ENCODE measurements around the gene SLCO3A1.

GRCh38 chr15:91844928-91845327 lies 8.6 kb upstream of the SLCO3A1 start:
- TF ChIP-seq CTCF (IDR thresholded peaks at IDR 0.05; ENCODE audit: low read depth, low read length, missing input control), result no peak
- TF ChIP-seq REST (IDR thresholded peaks at IDR 0.05), result no peak
- no peak for TF ChIP-seq YY1 (IDR thresholded peaks at IDR 0.05)
- no peak for TF ChIP-seq ZBTB33 (IDR thresholded peaks at IDR 0.05)
- TF ChIP-seq JUND (IDR thresholded peaks at IDR 0.05), result no peak
- no peak for TF ChIP-seq EGR1 (IDR thresholded peaks at IDR 0.05; ENCODE audit: low read depth in 2 of 2)
- TF ChIP-seq TAF1 (conservative IDR thresholded peaks at IDR 0.05), result no peak
- TF ChIP-seq SP1 (IDR thresholded peaks at IDR 0.05), result no peak
- TF ChIP-seq MAX (IDR thresholded peaks at IDR 0.05), result no peak
- TF ChIP-seq FOXA2 (IDR thresholded peaks at IDR 0.05), result no peak
- TF ChIP-seq HNF4A (conservative IDR thresholded peaks at IDR 0.05), result no peak
- TF ChIP-seq RAD21 (IDR thresholded peaks at IDR 0.05), result no peak
